TTC549 (cell line): ENCODE results near the gene OR2F2.

ENCODE experiments used
- FAIRE-seq: peaks from 2 replicates; lab custom pipeline; 2012; peaks lifted over from hg19 to GRCh38; lab: Jason Lieb, UNC

The OR2F2 gene

GRCh38 chr7:143914938-143915652 lies 19.9 kb upstream of the OR2F2 start:
- no peak for FAIRE-seq

- FAIRE-seq: no peak
Observed at GRCh38 chr7:143924851-143925250, 10.2 kb upstream of the OR2F2 start.

- FAIRE-seq: no peak
Observed at GRCh38 chr7:143929224-143929920, 5.7 kb upstream of the OR2F2 start.

GRCh38 chr7:143931739-143932138 lies 3.3 kb upstream of the OR2F2 start:
- no peak for FAIRE-seq

GRCh38 chr7:143936087-143937009 lies 1.3 kb downstream of the OR2F2 start:
- FAIRE-seq: no peak

- no peak for FAIRE-seq
Observed at GRCh38 chr7:143938379-143939243, 3.6 kb downstream of the OR2F2 start.

GRCh38 chr7:143945423-143945822 lies 10.4 kb downstream of the OR2F2 start:
- no peak for FAIRE-seq

GRCh38 chr7:143947111-143947510 lies 12.1 kb downstream of the OR2F2 start:
- FAIRE-seq: no peak

- no peak for FAIRE-seq
Observed at GRCh38 chr7:143948733-143949132, 13.7 kb downstream of the OR2F2 start.

GRCh38 chr7:143953421-143953820 lies 18.4 kb downstream of the OR2F2 start:
- no peak for FAIRE-seq

- no peak for FAIRE-seq
Observed at GRCh38 chr7:143954135-143954534, 19.1 kb downstream of the OR2F2 start.

GRCh38 chr7:143954544-143954943 lies 19.5 kb downstream of the OR2F2 start, which contains the start of gene OR2F1:
TSS of gene OR2F1 (plus strand) at chr7:143954844. CDS start at chr7:143959971, 5,127 bp downstream.
- FAIRE-seq: no peak

- FAIRE-seq: no peak
Observed at GRCh38 chr7:143958781-143959180, 23.7 kb downstream of the OR2F2 start.

GRCh38 chr7:143960813-143961610 lies 26.0 kb downstream of the OR2F2 start:
- no peak for FAIRE-seq

- no peak for FAIRE-seq
Observed at GRCh38 chr7:143965280-143965679, 30.2 kb downstream of the OR2F2 start.

- FAIRE-seq: no peak
Observed at GRCh38 chr7:143967398-143967797, 32.4 kb downstream of the OR2F2 start.

- FAIRE-seq: no peak
Observed at GRCh38 chr7:143973870-143974416, 38.9 kb downstream of the OR2F2 start.

GRCh38 chr7:143974459-143974858 lies 39.4 kb downstream of the OR2F2 start:
- FAIRE-seq: no peak

- FAIRE-seq: no peak
Observed at GRCh38 chr7:143975617-143976016, 40.6 kb downstream of the OR2F2 start.

- no peak for FAIRE-seq
Observed at GRCh38 chr7:143978585-143978984, 43.6 kb downstream of the OR2F2 start.

GRCh38 chr7:143979359-143979758 lies 44.3 kb downstream of the OR2F2 start:
- FAIRE-seq: no peak
